GM12872 (cell line): ENCODE results near the gene BIN1.

Experiments used
- TF ChIP-seq, protein P1 (sequence below): IDR thresholded peaks from 3 replicates; pipeline ENCODE4 v1.5.1; 2011; ENCODE audit warnings: low read depth, mild to moderate bottlenecking, low read length, moderate library complexity; ENCODE audit not compliant: insufficient read depth

The BIN1 gene

DNA sequence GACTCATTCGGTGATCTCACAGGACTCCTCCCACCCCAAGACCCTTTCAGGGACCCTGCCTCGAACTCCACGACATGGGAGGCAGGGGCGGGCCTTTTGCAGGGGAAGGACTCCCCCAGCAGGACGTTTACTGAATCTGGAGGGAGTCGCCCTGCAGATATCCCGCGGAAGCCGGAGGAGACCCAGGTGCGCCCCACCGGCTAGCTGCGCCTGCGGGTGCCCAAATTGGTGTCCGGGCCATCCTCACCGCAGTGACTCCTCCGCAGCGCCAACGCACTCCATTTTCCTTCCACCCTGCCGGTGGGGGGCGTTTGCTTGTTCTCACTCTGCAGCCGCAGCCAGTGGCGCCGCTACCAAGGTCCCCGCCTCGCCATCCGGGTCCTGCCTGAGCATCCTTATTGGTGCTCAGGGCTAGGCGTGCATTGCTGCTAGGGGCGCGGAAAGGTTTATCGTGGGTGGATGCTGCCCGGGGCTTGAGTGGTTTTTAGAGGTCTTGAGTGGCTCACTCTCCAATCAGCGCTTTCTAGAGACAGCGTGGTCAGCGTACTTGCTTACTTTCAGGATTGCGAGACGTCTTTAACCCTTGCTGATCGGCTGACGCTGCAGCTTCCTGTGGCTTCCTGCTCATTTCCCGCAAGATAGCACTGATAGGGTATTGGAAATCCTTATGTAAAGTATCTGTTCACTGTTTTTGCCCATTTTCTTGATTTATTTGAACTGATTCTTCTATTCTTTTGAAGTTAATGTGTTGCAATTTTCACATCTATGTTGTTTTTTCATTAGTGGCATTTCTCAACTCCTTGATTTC is 81.4 kb downstream of the BIN1 start:
- TF ChIP-seq, protein P1, sequence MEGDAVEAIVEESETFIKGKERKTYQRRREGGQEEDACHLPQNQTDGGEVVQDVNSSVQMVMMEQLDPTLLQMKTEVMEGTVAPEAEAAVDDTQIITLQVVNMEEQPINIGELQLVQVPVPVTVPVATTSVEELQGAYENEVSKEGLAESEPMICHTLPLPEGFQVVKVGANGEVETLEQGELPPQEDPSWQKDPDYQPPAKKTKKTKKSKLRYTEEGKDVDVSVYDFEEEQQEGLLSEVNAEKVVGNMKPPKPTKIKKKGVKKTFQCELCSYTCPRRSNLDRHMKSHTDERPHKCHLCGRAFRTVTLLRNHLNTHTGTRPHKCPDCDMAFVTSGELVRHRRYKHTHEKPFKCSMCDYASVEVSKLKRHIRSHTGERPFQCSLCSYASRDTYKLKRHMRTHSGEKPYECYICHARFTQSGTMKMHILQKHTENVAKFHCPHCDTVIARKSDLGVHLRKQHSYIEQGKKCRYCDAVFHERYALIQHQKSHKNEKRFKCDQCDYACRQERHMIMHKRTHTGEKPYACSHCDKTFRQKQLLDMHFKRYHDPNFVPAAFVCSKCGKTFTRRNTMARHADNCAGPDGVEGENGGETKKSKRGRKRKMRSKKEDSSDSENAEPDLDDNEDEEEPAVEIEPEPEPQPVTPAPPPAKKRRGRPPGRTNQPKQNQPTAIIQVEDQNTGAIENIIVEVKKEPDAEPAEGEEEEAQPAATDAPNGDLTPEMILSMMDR, result peak; percentile 56

DNA sequence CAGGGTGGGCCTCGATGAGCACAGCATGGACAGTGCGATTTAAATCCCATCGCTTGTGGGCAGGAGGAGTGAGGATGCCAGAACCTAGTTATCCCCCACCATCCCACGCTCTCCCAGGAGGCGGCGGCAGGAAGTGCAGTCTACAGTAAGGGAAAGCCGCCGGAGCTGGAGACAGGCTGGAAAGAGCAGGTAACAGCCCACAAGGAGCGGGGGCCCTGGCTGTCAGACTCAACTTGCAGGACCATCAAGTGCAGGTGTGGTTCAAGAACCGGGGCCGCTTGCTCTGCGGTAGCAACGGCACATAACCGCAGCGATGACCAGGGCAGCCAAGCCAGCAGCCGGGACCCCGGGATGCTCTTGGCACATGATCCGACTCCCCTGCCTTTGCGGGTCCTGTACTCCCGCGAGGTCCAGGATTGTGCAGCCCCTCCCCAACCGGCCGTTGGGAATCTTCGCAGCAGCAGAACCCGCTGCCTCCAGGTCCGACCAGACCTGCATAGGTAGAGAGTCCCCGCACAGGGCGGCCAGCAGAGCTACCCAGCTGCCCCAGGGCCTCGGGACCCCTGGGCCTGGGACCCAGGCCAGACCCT is 82.1 kb downstream of the BIN1 start:
- TF ChIP-seq, protein P1, result no peak

DNA sequence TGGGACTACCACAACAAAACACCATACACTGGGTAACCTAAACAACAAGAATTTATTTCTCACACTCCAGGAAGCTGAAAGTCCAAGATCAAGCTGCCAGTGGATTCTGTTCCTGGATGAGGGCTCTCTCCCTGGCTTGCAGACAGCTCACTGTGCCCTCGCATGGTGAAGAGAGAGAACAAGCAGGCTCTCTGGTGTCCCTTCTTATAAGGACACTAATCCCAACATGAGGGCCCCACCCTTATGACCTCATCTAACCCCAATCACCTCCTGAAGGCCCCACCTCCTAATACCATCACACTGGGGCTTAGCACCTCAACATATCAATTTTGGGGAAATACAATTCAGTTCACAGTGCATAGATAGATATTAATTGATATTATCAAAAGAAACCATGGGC is 83.5 kb downstream of the BIN1 start:
- TF ChIP-seq, protein P1, result no peak

DNA sequence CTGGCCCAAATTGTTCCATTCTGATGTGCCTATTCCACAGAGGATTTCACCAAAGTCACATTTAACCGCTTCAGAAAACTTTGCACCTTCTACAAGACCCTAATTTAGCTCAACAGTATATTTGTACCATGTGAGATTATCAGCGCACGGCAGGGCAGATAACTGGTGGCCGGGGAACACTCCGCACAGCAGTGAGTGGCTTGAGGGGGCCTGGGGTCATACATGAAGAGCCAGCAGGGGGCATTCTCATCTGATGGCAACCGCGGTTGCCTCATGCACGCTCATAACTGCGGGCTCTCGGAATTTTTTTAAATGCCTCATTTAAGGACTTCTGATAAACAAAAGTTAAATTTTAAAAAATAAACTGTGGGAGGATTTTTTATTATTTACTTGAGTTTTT is 84.1 kb downstream of the BIN1 start:
- TF ChIP-seq, protein P1, result 0 out of 3 replicates have a peak, but pooled peaks have one; percentile 5

DNA sequence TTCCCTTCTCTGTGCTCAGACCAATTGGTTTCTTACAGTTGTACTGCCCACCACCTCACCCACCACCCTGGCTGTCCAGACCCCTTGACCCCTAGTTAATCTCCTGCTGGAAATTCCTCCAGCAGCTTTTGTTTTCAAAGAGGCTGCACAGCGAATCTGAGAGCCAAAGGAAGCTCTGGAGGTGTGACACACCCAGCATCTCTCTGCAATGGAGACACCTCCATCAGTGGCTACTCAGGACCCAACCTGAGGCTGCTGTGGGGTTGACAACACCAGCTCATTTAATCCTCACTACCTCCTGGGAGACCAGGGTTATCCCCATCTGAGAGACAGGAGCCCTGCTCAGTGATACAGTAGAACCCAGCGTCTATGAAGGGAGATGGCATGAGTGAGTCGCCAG is 86.4 kb downstream of the BIN1 start:
- TF ChIP-seq, protein P1, result no peak

DNA sequence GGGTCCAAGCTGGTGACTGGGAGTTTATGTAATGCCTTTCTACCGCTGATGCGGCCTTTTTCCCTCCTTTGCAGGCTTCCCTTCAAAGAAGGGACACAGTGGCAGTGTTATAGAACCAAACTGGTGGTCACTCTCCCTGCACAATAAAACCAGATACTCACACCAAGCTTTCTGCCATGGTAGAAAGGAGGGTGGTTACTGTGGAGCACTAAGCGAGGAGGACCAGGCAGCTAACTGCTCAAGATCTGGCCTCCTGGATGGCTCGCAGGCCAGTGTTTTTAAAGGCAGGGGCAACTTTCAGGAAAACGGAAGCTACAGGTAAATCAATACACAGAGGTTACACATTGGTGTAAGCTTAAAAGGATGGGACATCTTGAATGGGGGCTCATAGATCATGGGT is 89.4 kb downstream of the BIN1 start:
- TF ChIP-seq, protein P1, result no peak

DNA sequence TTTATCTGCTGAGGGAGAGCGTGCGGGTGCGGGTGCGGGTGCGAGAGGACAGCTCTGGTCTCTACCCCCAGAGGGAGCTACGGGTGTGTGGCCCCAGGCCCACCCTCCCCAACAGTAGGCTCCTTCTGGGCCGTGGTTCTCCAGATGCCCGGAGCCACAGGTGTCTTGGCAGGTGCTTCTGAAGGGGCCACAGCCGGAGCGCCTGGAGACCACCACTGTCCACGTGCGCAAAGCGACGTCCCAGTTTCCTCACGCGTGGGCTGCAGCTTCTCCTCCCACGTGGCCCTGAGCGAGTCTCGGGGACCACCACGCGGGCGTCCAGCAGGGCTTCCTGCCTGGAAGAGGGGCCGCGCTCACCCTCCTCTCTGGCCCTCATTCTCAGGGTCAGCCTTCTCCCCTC is 90.6 kb downstream of the BIN1 start:
- TF ChIP-seq, protein P1, result no peak
